GM15510 (cell line): ENCODE data around the gene CPB1.

Experiments used
- POLR2A ChIP-seq: IDR thresholded peaks from 3 replicates; pipeline ENCODE4 v1.6.1; 2011; ENCODE audit warnings: borderline replicate concordance; ENCODE audit not compliant: insufficient read length; ENCODE audit errors: extremely low read depth

Gene CPB1

GRCh38 chr3:148896062-148896461 is 68.5 kb downstream of the CPB1 start:
- no peak for TF ChIP-seq POLR2A

DNA sequence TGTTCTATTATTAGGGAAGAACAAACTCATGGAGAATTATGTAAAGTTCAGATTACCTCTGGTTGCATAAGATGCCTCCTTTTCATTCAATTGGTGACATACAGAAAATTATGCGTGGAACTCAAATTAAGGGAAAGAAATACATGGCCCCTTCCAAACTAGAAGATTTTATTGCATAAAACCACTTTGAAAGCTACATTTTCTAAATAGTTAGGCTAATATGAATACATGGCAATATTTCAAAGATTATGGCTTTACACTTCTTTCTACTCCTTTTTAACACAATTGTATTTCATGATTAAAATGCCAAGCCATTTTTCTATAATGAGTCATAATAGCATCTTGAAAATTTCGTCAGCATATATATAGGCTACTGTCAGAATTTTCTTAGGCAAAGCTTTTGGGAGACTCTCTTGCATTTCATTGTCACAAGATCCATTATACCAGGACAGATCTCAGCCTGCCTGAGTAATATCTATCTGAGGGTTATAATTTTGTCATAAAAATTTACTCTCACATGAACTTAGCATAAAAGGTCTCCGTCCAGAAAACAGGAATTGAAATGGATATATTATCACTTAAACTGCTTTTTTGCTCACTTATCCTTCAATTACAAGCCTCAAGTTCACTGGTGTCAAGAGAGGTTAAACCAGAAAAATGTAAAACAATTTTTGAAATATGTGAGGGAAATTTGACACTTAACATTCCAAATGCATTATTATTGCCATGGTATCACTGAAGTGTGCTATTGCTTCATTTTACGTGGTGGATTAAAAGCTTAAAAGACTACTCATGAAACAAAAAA is 74.6 kb downstream of the CPB1 start:
- no peak for TF ChIP-seq POLR2A

GRCh38 chr3:148903022-148903442 is 75.4 kb downstream of the CPB1 start:
- TF ChIP-seq POLR2A: no peak

- TF ChIP-seq POLR2A: no peak
Observed at GRCh38 chr3:148903941-148904340, 76.3 kb downstream of the CPB1 start.

- TF ChIP-seq POLR2A: no peak
Observed at GRCh38 chr3:148906667-148907066, 79.1 kb downstream of the CPB1 start.
